ENCODE measurements around the gene C2CD4C. TPM values are rescaled to one million over a fixed set of nuclear protein-coding genes. Genes with fewer than 3 reads are reported as not detected.
"Not testable (repeated sequence)": the region's sequence is repeated elsewhere in the genome, so short reads cannot be mapped to it uniquely, and the experiment has no call there.

The C2CD4C gene
- total RNA-seq, 1 donor from 2014 or later, result 6.7 TPM

- Mint-ChIP-seq H3K27ac (ENCODE audit: unreplicated experiment) (no peak overlapping the region), H3K9me3 (peaks cover 6% of the 10 kb centered on the region), H3K4me3 (no peak overlapping the region), H3K27me3 (ENCODE audit: low read depth) (peaks cover 4% of the 10 kb centered on the region), H3K36me3 (ENCODE audit: low read depth) (peaks cover 1% of the 10 kb centered on the region), H3K4me1 (peaks cover 12% of the 10 kb centered on the region)
- DNase-seq (ENCODE audit: low read depth, low spot score), result no peak
- no peak for TF ChIP-seq CTCF (conservative IDR thresholded peaks at IDR 0.05)
Measured at GRCh38 chr19:390386-391206, 18.4 kb downstream of the C2CD4C start.

GRCh38 chr19:389935-390289 is 19.0 kb downstream of the C2CD4C start:
- Mint-ChIP-seq H3K9me3 (peaks cover 5% of the 10 kb centered on the region), H3K4me1 (peaks cover 16% of the 10 kb centered on the region), H3K27me3 (ENCODE audit: low read depth) (peaks cover 4% of the 10 kb centered on the region), H3K27ac (ENCODE audit: unreplicated experiment) (no peak overlapping the region), H3K4me3 (no peak overlapping the region), H3K36me3 (ENCODE audit: low read depth) (no peaks in the 10 kb centered on the region)
- DNase-seq (ENCODE audit: low read depth, low spot score), result no peak
- no peak for TF ChIP-seq CTCF (conservative IDR thresholded peaks at IDR 0.05)

- Mint-ChIP-seq H3K4me1 (peaks cover 20% of the 10 kb centered on the region), H3K27ac (ENCODE audit: unreplicated experiment) (no peak overlapping the region), H3K27me3 (ENCODE audit: low read depth) (peaks cover 4% of the 10 kb centered on the region), H3K36me3 (ENCODE audit: low read depth) (no peaks in the 10 kb centered on the region), H3K4me3 (no peak overlapping the region), H3K9me3 (peaks cover 5% of the 10 kb centered on the region)
- no peak for DNase-seq (ENCODE audit: low read depth, low spot score)
- TF ChIP-seq CTCF (conservative IDR thresholded peaks at IDR 0.05), result no peak
Measured at GRCh38 chr19:389255-389934, 19.6 kb downstream of the C2CD4C start.

- Mint-ChIP-seq H3K9me3 (peaks cover 5% of the 10 kb centered on the region), H3K4me1 (peaks cover 26% of the 10 kb centered on the region), H3K4me3 (no peak overlapping the region), H3K36me3 (ENCODE audit: low read depth) (no peaks in the 10 kb centered on the region), H3K27ac (ENCODE audit: unreplicated experiment) (no peak overlapping the region), H3K27me3 (ENCODE audit: low read depth) (peaks cover 7% of the 10 kb centered on the region)
- no peak for DNase-seq (ENCODE audit: low read depth, low spot score)
- TF ChIP-seq CTCF (conservative IDR thresholded peaks at IDR 0.05), result no peak
Measured at GRCh38 chr19:388691-389090, 20.3 kb downstream of the C2CD4C start.

- Mint-ChIP-seq H3K4me1 (peaks cover 31% of the 10 kb centered on the region), H3K4me3 (no peak overlapping the region), H3K27ac (ENCODE audit: unreplicated experiment) (no peak overlapping the region), H3K27me3 (ENCODE audit: low read depth) (peaks cover 7% of the 10 kb centered on the region), H3K36me3 (ENCODE audit: low read depth) (no peaks in the 10 kb centered on the region), H3K9me3 (peaks cover 3% of the 10 kb centered on the region)
- DNase-seq (ENCODE audit: low read depth, low spot score), result no peak
- no peak for TF ChIP-seq CTCF (conservative IDR thresholded peaks at IDR 0.05)
Measured at GRCh38 chr19:387777-388176, 21.2 kb downstream of the C2CD4C start.

- not testable (repeated sequence) for H3K27me3 Mint-ChIP-seq (ENCODE audit: low read depth); DNase-seq (ENCODE audit: low read depth, low spot score); H3K27ac Mint-ChIP-seq (ENCODE audit: unreplicated experiment); H3K9me3 Mint-ChIP-seq; H3K36me3 Mint-ChIP-seq (ENCODE audit: low read depth)
- peak overlapping the region; percentile 23 for H3K4me3 Mint-ChIP-seq
- peaks cover 31% of the 10 kb centered on the region for H3K4me1 Mint-ChIP-seq
Measured at GRCh38 chr19:386632-387301, 22.2 kb downstream of the C2CD4C start.

GRCh38 chr19:386189-386588 is 22.8 kb downstream of the C2CD4C start:
- not testable (repeated sequence) for H3K27me3 Mint-ChIP-seq (ENCODE audit: low read depth); H3K36me3 Mint-ChIP-seq (ENCODE audit: low read depth); DNase-seq (ENCODE audit: low read depth, low spot score); H3K9me3 Mint-ChIP-seq
- peaks cover 31% of the 10 kb centered on the region for H3K4me1 Mint-ChIP-seq
- H3K4me3 Mint-ChIP-seq, result peak overlapping the region; percentile 23
- peak overlapping the region; percentile 67 for H3K27ac Mint-ChIP-seq (ENCODE audit: unreplicated experiment)
